HG03520 (cell line): ENCODE data around the gene KCNJ2.

Source experiments
- ATAC-seq: cut with Tn5 transposase; IDR thresholded peaks from one replicate; pipeline ENCODE4 v1.9.1; 2021; ENCODE audit warnings: mild to moderate bottlenecking, moderate library complexity; ENCODE audit not compliant: unreplicated experiment

Gene KCNJ2

GRCh38 chr17:70202840-70203239 lies 33.5 kb downstream of the KCNJ2 start:
- no peak for ATAC-seq

DNA sequence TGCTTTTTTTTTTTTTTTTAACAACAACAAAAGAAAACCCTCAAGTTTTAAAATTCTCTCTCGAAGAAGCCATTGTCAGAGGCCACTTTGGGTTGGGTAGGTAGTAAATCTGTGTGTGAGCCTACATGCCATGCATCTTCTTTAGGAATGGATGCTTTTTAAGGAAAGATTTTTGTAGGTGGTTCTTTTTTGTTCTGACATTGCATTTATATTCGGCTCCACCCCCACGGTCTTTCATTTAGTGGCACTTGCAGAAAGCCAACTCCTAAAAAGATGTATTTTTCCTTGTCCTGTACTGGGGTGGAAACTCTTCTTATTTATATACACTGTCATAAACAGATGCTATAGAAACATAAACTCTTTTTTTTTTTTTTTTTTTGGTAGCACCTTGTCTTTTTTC lies 35.1 kb downstream of the KCNJ2 start:
- ATAC-seq, result no peak

- no peak for ATAC-seq
Observed at GRCh38 chr17:70205401-70205800, 36.1 kb downstream of the KCNJ2 start.

DNA sequence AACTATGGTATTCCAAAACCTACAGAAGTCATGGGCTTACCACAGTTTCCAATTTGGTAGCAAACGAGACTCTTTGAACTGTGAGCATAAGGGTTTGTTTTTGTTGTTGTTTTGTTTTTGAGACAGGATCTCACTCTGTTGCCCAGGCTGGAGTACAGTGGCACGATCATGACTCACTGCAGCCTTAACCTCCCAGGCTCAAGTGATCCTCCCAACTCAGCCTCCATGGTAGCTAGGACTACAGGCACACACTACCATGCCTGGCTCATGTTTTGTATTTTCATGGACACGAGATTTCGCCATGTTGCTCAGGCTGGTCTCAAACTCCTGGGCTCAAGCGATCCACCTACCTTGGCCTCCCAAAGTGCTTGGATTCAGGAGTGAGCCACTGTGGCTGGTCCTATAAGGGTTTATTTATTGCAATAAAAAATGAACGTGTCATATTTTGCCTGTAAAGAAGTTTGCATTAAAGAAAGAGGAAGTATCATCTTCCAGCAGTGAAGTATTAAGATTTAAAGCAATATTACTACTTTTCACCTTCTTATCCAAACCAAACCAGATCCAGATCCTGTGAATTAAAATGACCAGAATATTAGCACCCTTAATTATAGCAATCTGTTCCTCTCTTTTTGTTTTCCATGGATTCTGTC lies 37.2 kb downstream of the KCNJ2 start:
- no peak for ATAC-seq

DNA sequence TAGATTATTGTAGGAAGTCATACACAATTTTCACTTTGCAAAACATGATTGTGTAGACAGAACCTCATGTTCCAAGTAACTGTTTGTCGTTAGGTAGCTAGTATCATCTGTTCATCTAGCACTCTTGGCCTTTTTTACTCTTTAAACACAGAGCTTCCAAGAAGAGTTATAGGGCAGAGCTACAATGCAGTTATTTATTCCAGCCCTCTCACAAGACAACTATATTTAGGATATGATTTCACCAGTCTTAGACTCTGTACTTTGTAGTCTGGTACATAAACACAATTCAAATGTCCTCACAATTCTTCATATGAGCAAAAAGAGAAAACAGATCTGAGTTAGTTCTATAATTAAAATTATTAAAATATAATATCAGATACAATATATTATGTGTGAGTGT lies 37.9 kb downstream of the KCNJ2 start:
- no peak for ATAC-seq

DNA sequence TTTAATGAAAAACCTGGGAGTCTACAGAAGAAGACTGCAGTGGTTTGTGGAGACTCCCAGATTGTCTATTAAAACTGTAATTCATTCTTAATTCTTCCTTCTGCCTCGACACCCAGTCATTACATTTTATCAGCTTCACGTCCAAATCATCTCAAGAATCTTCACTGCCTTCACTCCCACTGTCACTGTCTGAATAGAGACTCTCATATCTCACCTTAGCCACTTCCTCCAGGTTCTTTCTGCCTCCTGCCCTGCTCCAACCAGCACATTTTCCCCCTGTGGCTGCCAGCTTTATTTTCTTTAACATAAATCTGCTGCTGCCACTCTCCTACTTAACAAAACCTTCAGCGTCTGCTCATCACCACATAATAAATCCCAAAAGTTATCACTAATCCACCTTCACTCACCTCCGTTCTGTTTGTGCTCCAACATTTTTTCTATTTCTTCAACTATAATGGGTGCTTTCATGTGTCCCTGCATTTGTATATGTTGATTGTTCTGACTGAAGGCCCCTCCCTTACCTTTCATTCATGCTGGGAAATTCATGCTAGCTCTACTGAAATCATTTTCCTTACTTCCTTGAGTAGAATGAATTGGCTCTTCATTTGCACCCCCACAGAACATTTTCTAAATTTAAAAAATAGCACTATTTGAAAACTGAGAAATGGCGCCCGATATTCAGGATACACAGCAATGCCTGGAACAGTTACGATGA lies 38.9 kb downstream of the KCNJ2 start:
- ATAC-seq, result no peak

DNA sequence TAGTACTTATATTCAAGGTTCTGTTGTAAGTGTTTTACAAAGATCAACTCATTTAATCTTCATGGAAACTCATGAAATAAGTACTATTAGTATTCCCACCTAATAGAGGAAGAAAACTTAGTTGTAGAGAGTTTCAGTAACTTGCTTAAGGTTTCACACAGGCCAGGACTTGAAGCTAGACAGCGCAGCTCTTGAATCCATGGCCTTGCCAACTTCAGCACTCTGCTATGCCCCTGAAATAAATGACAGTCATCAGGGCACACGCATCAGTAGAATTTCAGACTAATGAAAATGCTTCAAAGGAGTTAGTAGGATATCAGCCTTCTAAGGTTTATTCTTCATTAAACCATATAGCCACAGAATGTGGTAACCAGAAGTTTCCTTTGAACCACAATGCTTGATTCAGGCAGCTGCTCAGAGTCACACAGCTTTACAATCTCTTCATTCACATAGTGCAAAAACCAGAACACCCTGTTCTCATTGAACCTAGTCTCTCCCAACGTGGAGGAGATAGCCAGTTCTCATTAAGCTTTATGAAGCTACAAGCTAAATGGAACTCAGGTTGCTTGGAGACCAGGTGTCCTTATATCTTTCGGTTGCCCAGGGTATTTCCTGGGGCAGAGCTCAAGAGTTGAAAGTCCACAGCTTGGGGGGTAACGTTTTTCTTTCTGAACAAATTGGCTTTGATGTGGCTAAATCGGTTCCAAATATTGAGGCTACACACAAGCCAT lies 39.7 kb downstream of the KCNJ2 start:
- no peak for ATAC-seq

- no peak for ATAC-seq
Observed at GRCh38 chr17:70215656-70216055, 46.3 kb downstream of the KCNJ2 start.

GRCh38 chr17:70217571-70217970 lies 48.2 kb downstream of the KCNJ2 start:
- ATAC-seq, result no peak

- ATAC-seq, result no peak
Observed at GRCh38 chr17:70225276-70225675, 55.9 kb downstream of the KCNJ2 start.
